ENCODE results near the gene STAB2.

Gene STAB2

GRCh38 chr12:103583008-103583407, 4.1 kb upstream of the STAB2 start:
- no peak for FAIRE-seq

- no peak for FAIRE-seq
These were observed 941 bp upstream of the STAB2 start for GRCh38 chr12:103586132-103586531.

GRCh38 chr12:103588680-103589079, 1.6 kb downstream of the STAB2 start:
- no peak for FAIRE-seq

- FAIRE-seq: no peak
These were observed 2.4 kb downstream of the STAB2 start for GRCh38 chr12:103589517-103589916.

- no peak for FAIRE-seq
These were observed 3.2 kb downstream of the STAB2 start for GRCh38 chr12:103590271-103590670.

GRCh38 chr12:103596981-103597380, 9.9 kb downstream of the STAB2 start:
- no peak for FAIRE-seq

GRCh38 chr12:103599274-103599673, 12.2 kb downstream of the STAB2 start:
- FAIRE-seq: no peak

- no peak for FAIRE-seq
These were observed 14.1 kb downstream of the STAB2 start for GRCh38 chr12:103600967-103601728.

- no peak for FAIRE-seq
These were observed 33.3 kb downstream of the STAB2 start for GRCh38 chr12:103620395-103620794.

- FAIRE-seq: no peak
These were observed 36.6 kb downstream of the STAB2 start for GRCh38 chr12:103623716-103624115.

- FAIRE-seq: no peak
These were observed 39.4 kb downstream of the STAB2 start for GRCh38 chr12:103626498-103626897.

- no peak for FAIRE-seq
These were observed 40.2 kb downstream of the STAB2 start for GRCh38 chr12:103627189-103627855.

GRCh38 chr12:103632554-103633216, 45.6 kb downstream of the STAB2 start:
- FAIRE-seq: no peak

GRCh38 chr12:103634732-103635131, 47.7 kb downstream of the STAB2 start:
- no peak for FAIRE-seq

- no peak for FAIRE-seq
These were observed 48.3 kb downstream of the STAB2 start for GRCh38 chr12:103635419-103635818.

- FAIRE-seq: no peak
These were observed 49.9 kb downstream of the STAB2 start for GRCh38 chr12:103637021-103637420.

- FAIRE-seq: no peak
These were observed 50.4 kb downstream of the STAB2 start for GRCh38 chr12:103637429-103637828.

GRCh38 chr12:103639983-103640382, 52.9 kb downstream of the STAB2 start:
- FAIRE-seq: no peak

- no peak for FAIRE-seq
These were observed 53.3 kb downstream of the STAB2 start for GRCh38 chr12:103640410-103640809.

- no peak for FAIRE-seq
These were observed 53.8 kb downstream of the STAB2 start for GRCh38 chr12:103640831-103641230.

- no peak for FAIRE-seq
These were observed 55.3 kb downstream of the STAB2 start for GRCh38 chr12:103642240-103642864.

GRCh38 chr12:103645202-103645601, 58.1 kb downstream of the STAB2 start:
- no peak for FAIRE-seq

GRCh38 chr12:103647267-103647666, 60.2 kb downstream of the STAB2 start:
- FAIRE-seq: no peak

GRCh38 chr12:103652808-103653207, 65.7 kb downstream of the STAB2 start:
- no peak for FAIRE-seq

Measured in G401.6 (cell line).